Suprapubic skin (tissue), 4 donors: ENCODE measurements around the gene FLOT1. TPM values are rescaled to one million over a fixed set of nuclear protein-coding genes. Genes with fewer than 3 reads are reported as not detected.
A peak's percentile ranks its signal among the peaks of the same experiment; 100 is the strongest.

Experiments
- DNase-seq, 2 donors: peaks; one replicate each; pipeline ENCODE4 v3.0.0-alpha.2; 2019; ENCODE audit warnings: low spot score in 2 of 2
- H3K27ac ChIP-seq: fragments of 200-600 bp; sonication (generic); one replicate; pipeline ENCODE4 v1.5.1; 2019
- H3K27me3 ChIP-seq: fragments of 200-600 bp; sonication (generic); one replicate; pipeline ENCODE4 v1.5.1; 2019
- H3K36me3 ChIP-seq: fragments of 200-600 bp; sonication (generic); one replicate; pipeline ENCODE4 v1.5.1; 2019
- H3K4me1 ChIP-seq: fragments of 200-600 bp; sonication (generic); one replicate; pipeline ENCODE4 v1.5.1; 2019
- H3K4me3 ChIP-seq: fragments of 200-600 bp; sonication (generic); one replicate; pipeline ENCODE4 v1.5.1; 2019; ENCODE audit warnings: mild to moderate bottlenecking
- H3K9me3 ChIP-seq: fragments of 200-600 bp; sonication (generic); one replicate; pipeline ENCODE4 v1.5.1; 2019
- CTCF ChIP-seq, 2 donors: fragments of 200-600 bp in 1 of 2; fragments of 450-650 bp in 1 of 2; sonication (generic) in 1 of 2; IDR thresholded peaks; one replicate each; pipeline ENCODE4 v1.5.1; 2016 to 2019; ENCODE audit warnings: antibody characterized with exemption in 2 of 2, mild to moderate bottlenecking in 1 of 2, moderate library complexity in 1 of 2
- EP300 ChIP-seq: sonication (generic); formaldehyde crosslinking; IDR thresholded peaks from one replicate; pipeline ENCODE4 v1.6.1; 2017; ENCODE audit warnings: antibody characterized with exemption
- POLR2A ChIP-seq, 2 donors: fragments of 450-650 bp; IDR thresholded peaks; one replicate each; pipeline ENCODE4 v1.6.1; 2017; ENCODE audit warnings: antibody characterized with exemption in 2 of 2, mild to moderate bottlenecking in 2 of 2, moderate library complexity in 2 of 2
- POLR2AphosphoS5 ChIP-seq, 3 donors: sonication (generic); formaldehyde crosslinking; IDR thresholded peaks; one replicate each; pipeline ENCODE4 v1.6.1; 2017; ENCODE audit warnings: antibody characterized with exemption in 3 of 3
- WGBS: methylation state at CpG from one replicate; pipeline ENCODE4 v1.1.5; 2018; 5-methylcytosine and 5-hydroxymethylcytosine counted together
- total RNA-seq, 4 donors: library from RNA; depleted of rRNA; stranded (reverse); fragments of >200 nt; gene quantifications; one replicate each; pipeline ENCODE4 v1.1.0, GENCODE V29; 2016

The FLOT1 gene
- total RNA-seq, 4 donors from 2014 or later, result 28.4 to 60.8 (median 45.5) TPM

GRCh38 chr6:30747902-30748769 is 5.6 kb upstream of the FLOT1 start:
- Histone ChIP-seq H3K9me3 (no peaks in the 10 kb centered on the region), H3K4me3 (no peak overlapping the region), H3K4me1 (peaks cover 75% of the 10 kb centered on the region), H3K27ac (peak overlapping the region; percentile 73), H3K27me3 (no peaks in the 10 kb centered on the region), H3K36me3 (no peaks in the 10 kb centered on the region)
- 50% methylated on average over 6 of the region's 6 CpGs for WGBS
- DNase-seq, result no peak
- TF ChIP-seq POLR2A (IDR thresholded peaks at IDR 0.05) (no peak), EP300 (no peak), POLR2AphosphoS5 (IDR thresholded peaks at IDR 0.05) (no peak), CTCF (IDR thresholded peaks at IDR 0.05) (no peak)

GRCh38 chr6:30747300-30747687 is 4.8 kb upstream of the FLOT1 start:
- no peak for DNase-seq
- TF ChIP-seq POLR2A (IDR thresholded peaks at IDR 0.05) (no peak), CTCF (IDR thresholded peaks at IDR 0.05) (no peak), POLR2AphosphoS5 (IDR thresholded peaks at IDR 0.05) (no peak), EP300 (no peak)
- Histone ChIP-seq H3K36me3 (no peaks in the 10 kb centered on the region), H3K27me3 (no peaks in the 10 kb centered on the region), H3K27ac (peak overlapping the region; percentile 73), H3K9me3 (no peaks in the 10 kb centered on the region), H3K4me1 (peaks cover 70% of the 10 kb centered on the region), H3K4me3 (no peak overlapping the region)
- 68% methylated on average over 1 of the region's 1 CpG for WGBS

GRCh38 chr6:30744054-30744805 is 1.7 kb upstream of the FLOT1 start, which contains the start of gene IER3:
TSS of gene IER3 (minus strand) at chr6:30744547. CDS start at chr6:30744518, 29 bp downstream.
- peaks cover 59% of the 10 kb centered on the region for H3K4me1 ChIP-seq
- DNase-seq, result peak; percentile 92 to 93

GRCh38 chr6:30743099-30744053 is 889 bp upstream of the FLOT1 start:
- peaks cover 55% of the 10 kb centered on the region for H3K4me1 ChIP-seq
- peak overlapping the region; percentile 79 for H3K4me3 ChIP-seq
- H3K9me3 ChIP-seq, result no peaks in the 10 kb centered on the region
- no peaks in the 10 kb centered on the region for H3K27me3 ChIP-seq
- WGBS, result under 1% methylated on average over 45 of the region's 55 CpGs
- peaks cover 21% of the 10 kb centered on the region for H3K36me3 ChIP-seq
- H3K27ac ChIP-seq, result peak overlapping the region; percentile 96
- no peak for DNase-seq
- TF ChIP-seq EP300, result no peak
- no peak for TF ChIP-seq POLR2A (IDR thresholded peaks at IDR 0.05)
- TF ChIP-seq CTCF (IDR thresholded peaks at IDR 0.05), result no peak
- TF ChIP-seq POLR2AphosphoS5 (IDR thresholded peaks at IDR 0.05), result no peak

More at GRCh38 chr6:30744054-30744805, 1.7 kb upstream of the FLOT1 start, which contains the start of gene IER3:
- H3K27me3 ChIP-seq, result no peaks in the 10 kb centered on the region
- peak within 1 kb of the TSS; percentile 96 for H3K27ac ChIP-seq
- H3K9me3 ChIP-seq, result no peaks in the 10 kb centered on the region
- WGBS, result 0% methylated on average over 33 of the region's 54 CpGs
- peak within 1 kb of the TSS; percentile 79 for H3K4me3 ChIP-seq
- peak; percentile 48 to 89 for TF ChIP-seq POLR2A (IDR thresholded peaks at IDR 0.05)
- peak; percentile 9 to 80 for TF ChIP-seq CTCF (IDR thresholded peaks at IDR 0.05)
- no peak for TF ChIP-seq EP300
- TF ChIP-seq POLR2AphosphoS5 (IDR thresholded peaks at IDR 0.05), result peak in 1 of 3 donors; percentile 58
- peaks cover 13% of the 10 kb centered on the region for H3K36me3 ChIP-seq
